Dedifferentiated amniotic fluid mesenchymal stem cell (primary cell): ENCODE data around the gene APOBEC3H.
"Not testable (repeated sequence)": the region's sequence is repeated elsewhere in the genome, so short reads cannot be mapped to it uniquely, and the experiment has no call there.

Source experiments
- DNase-seq: peaks from one replicate; pipeline ENCODE4 v3.0.0-alpha.2; 2016; ENCODE audit errors: extremely low spot score

Gene APOBEC3H

GRCh38 chr22:39097098-39098020 is at the start of gene APOBEC3H:
Gene APOBEC3H, plus strand, starts transcription at chr22:39097244. Its CDS starts 3,035 bp downstream, at chr22:39100279.
- no peak for DNase-seq

- DNase-seq = not testable (repeated sequence)
Measured at GRCh38 chr22:39049486-39049885, 47.6 kb upstream of the APOBEC3H start.

GRCh38 chr22:39051844-39052495 is 45.1 kb upstream of the APOBEC3H start:
- not testable (repeated sequence) for DNase-seq

- no peak for DNase-seq
Measured at GRCh38 chr22:39055658-39056057, 41.4 kb upstream of the APOBEC3H start.

GRCh38 chr22:39061290-39061689 is 35.8 kb upstream of the APOBEC3H start:
- DNase-seq = not testable (repeated sequence)

GRCh38 chr22:39061951-39062350 is 35.1 kb upstream of the APOBEC3H start:
- DNase-seq = not testable (repeated sequence)

- not testable (repeated sequence) for DNase-seq
Measured at GRCh38 chr22:39063904-39064303, 33.1 kb upstream of the APOBEC3H start.

GRCh38 chr22:39066442-39067276 is 30.4 kb upstream of the APOBEC3H start:
- DNase-seq = not testable (repeated sequence)

GRCh38 chr22:39068033-39068785 is 28.8 kb upstream of the APOBEC3H start:
- no peak for DNase-seq

- DNase-seq = no peak
Measured at GRCh38 chr22:39070186-39070585, 26.9 kb upstream of the APOBEC3H start.

GRCh38 chr22:39072581-39072981 is 24.5 kb upstream of the APOBEC3H start:
- DNase-seq = not testable (repeated sequence)

GRCh38 chr22:39073981-39074380 is 23.1 kb upstream of the APOBEC3H start:
- no peak for DNase-seq

GRCh38 chr22:39076155-39077025 is 20.7 kb upstream of the APOBEC3H start:
- not testable (repeated sequence) for DNase-seq

GRCh38 chr22:39077026-39077840 is 19.8 kb upstream of the APOBEC3H start, which contains the start of gene APOBEC3G:
Gene APOBEC3G, plus strand, starts transcription at chr22:39077275. Its CDS starts 87 bp downstream, at chr22:39077362.
- not testable (repeated sequence) for DNase-seq

- not testable (repeated sequence) for DNase-seq
Measured at GRCh38 chr22:39077912-39078311, 19.1 kb upstream of the APOBEC3H start.

- no peak for DNase-seq
Measured at GRCh38 chr22:39078329-39078728, 18.7 kb upstream of the APOBEC3H start.

GRCh38 chr22:39079054-39079637 is 17.9 kb upstream of the APOBEC3H start:
- not testable (repeated sequence) for DNase-seq

GRCh38 chr22:39080052-39080762 is 16.8 kb upstream of the APOBEC3H start:
- no peak for DNase-seq
